OCI-LY7 (cell line): ENCODE measurements around the gene PHGDH. TPM values are rescaled to one million over a fixed set of nuclear protein-coding genes. Genes with fewer than 3 reads are reported as not detected.
"Not testable (repeated sequence)": the region's sequence is repeated elsewhere in the genome, so short reads cannot be mapped to it uniquely, and the experiment has no call there.

ENCODE experiments used
- BruUV-seq: library from RNA; stranded (reverse); fragments of 400-500 nt; replicated peaks from 2 replicates; lab custom pipeline; 2021; lab: Mats Ljungman, UMichigan
- CTCF ChIA-PET: fragments of 300-600 bp; sonication (Branson Sonifier 250); formaldehyde crosslinking; loops from one replicate; lab custom pipeline; 2022; ENCODE audit warnings: antibody characterized with exemption; ENCODE audit not compliant: unreplicated experiment; lab: Charles Lee
- POLR2A ChIA-PET: fragments of 300-600 bp; sonication (Branson Sonifier 250); formaldehyde crosslinking; loops from one replicate; lab custom pipeline; 2022; ENCODE audit warnings: antibody characterized with exemption; lab: Charles Lee
- DNase-seq: peaks from one replicate; pipeline ENCODE4 v3.0.0-alpha.2; 2015; ENCODE audit warnings: low spot score
- H2AFZ ChIP-seq: fragments of 200-600 bp; sonication (generic), shearing (Covaris generic); 2 replicates; pipeline ENCODE4 v1.6.1; 2014; ENCODE audit warnings: mild to moderate bottlenecking, antibody characterized with exemption, low read length, moderate library complexity
- H3K27ac ChIP-seq: fragments of 200-600 bp; sonication (generic); 2 replicates; pipeline ENCODE4 v1.5.1; 2014; ENCODE audit warnings: mixed run types, low read depth, mild to moderate bottlenecking, moderate library complexity, low read length, inconsistent platforms; ENCODE audit not compliant: poor library complexity, severe bottlenecking
- H3K36me3 ChIP-seq: fragments of 200-600 bp; sonication (generic); 2 replicates; pipeline ENCODE4 v1.6.1; 2014; ENCODE audit warnings: mild to moderate bottlenecking, antibody characterized with exemption, low read length, moderate library complexity, mixed read lengths; ENCODE audit not compliant: insufficient read depth
- H3K4me1 ChIP-seq: fragments of 200-600 bp; sonication (generic); 2 replicates; pipeline ENCODE4 v1.5.1; 2014; ENCODE audit warnings: mild to moderate bottlenecking, low read length; ENCODE audit not compliant: insufficient read depth, poor library complexity, severe bottlenecking
- H3K4me2 ChIP-seq: fragments of 200-600 bp; sonication (generic); 2 replicates; pipeline ENCODE4 v1.6.1; 2014; ENCODE audit warnings: mild to moderate bottlenecking, low read length
- H3K4me3 ChIP-seq: fragments of 200-600 bp; sonication (generic); 2 replicates; pipeline ENCODE4 v1.5.1; 2014; ENCODE audit warnings: mild to moderate bottlenecking, low read depth, low read length; ENCODE audit not compliant: poor library complexity, severe bottlenecking
- H3K79me2 ChIP-seq: fragments of 200-600 bp; sonication (generic); 2 replicates; pipeline ENCODE4 v1.6.1; 2016; ENCODE audit warnings: low read depth, mild to moderate bottlenecking, low read length, moderate library complexity, mixed read lengths; ENCODE audit not compliant: insufficient read depth
- H3K9me2 ChIP-seq: fragments of 200-600 bp; sonication (generic); 2 replicates; pipeline ENCODE4 v1.6.1; 2016; ENCODE audit warnings: mild to moderate bottlenecking, low read length, mixed read lengths; ENCODE audit not compliant: insufficient read depth
- H3K9me3 ChIP-seq: fragments of 200-600 bp; sonication (generic); 2 replicates; pipeline ENCODE4 v1.6.1; 2014; ENCODE audit warnings: mild to moderate bottlenecking, mixed run types, low read length, mixed read lengths
- H4K20me1 ChIP-seq: fragments of 200-600 bp; sonication (generic); 2 replicates; pipeline ENCODE4 v1.6.1; 2014; ENCODE audit warnings: mild to moderate bottlenecking, antibody characterized with exemption, low read length, moderate library complexity, mixed read lengths; ENCODE audit not compliant: insufficient read depth
- CTCF ChIP-seq: fragments of 200-600 bp; sonication (generic); conservative IDR thresholded peaks from 2 replicates; pipeline ENCODE4 v1.5.1; 2014; ENCODE audit warnings: mild to moderate bottlenecking, antibody characterized with exemption, low read length, moderate library complexity, mixed read lengths
- EZH2phosphoT487 ChIP-seq: fragments of 200-600 bp; sonication (generic); IDR thresholded peaks from 2 replicates; pipeline ENCODE4 v1.6.1; 2018; ENCODE audit warnings: low read depth, borderline replicate concordance, mild to moderate bottlenecking, mixed run types, antibody characterized with exemption, low read length, moderate library complexity, mixed read lengths
- intact Hi-C: fragments of 100-400 bp; cut with micrococcal nuclease; formaldehyde crosslinking; loops from one replicate; pipeline ENCODE4 v1.10.0; 2022; ENCODE audit not compliant: unreplicated experiment
- total RNA-seq, 2 experiments: library from RNA; depleted of rRNA in 1 of 2; stranded (reverse); fragments of >200 nt in 1 of 2; shearing (Covaris generic) in 1 of 2; gene quantifications; 2 replicates each; pipeline ENCODE4 v1.2.3, GENCODE V29; 2014 to 2022

The PHGDH gene
- total RNA-seq, 2 experiments from 2014 or later = 287 to 451 TPM

- no peak for DNase-seq
- ChIA-PET CTCF (no interaction called here), POLR2A (no interaction called here)
- Histone ChIP-seq H4K20me1 (no peaks in the 10 kb centered on the region), H3K4me1 (no peaks in the 10 kb centered on the region), H3K9me3 (no peaks in the 10 kb centered on the region), H2AFZ (no peak overlapping the region), H3K9me2 (no peaks in the 10 kb centered on the region), H3K4me3 (no peak overlapping the region), H3K4me2 (no peak overlapping the region), H3K27ac (no peak overlapping the region), H3K36me3 (no peaks in the 10 kb centered on the region), H3K79me2 (no peaks in the 10 kb centered on the region)
- no TSS peak for BruUV-seq
- intact Hi-C loops = no loop called here
- no peak for TF ChIP-seq CTCF
- no peak for TF ChIP-seq EZH2phosphoT487
Observed at GRCh38 chr1:119689511-119689910, 22.2 kb upstream of the PHGDH start.

GRCh38 chr1:119696863-119697262 lies 14.9 kb upstream of the PHGDH start:
- H3K9me3 ChIP-seq, H3K4me3 ChIP-seq, POLR2A ChIA-PET, H3K4me2 ChIP-seq, H3K4me1 ChIP-seq, H3K9me2 ChIP-seq, intact Hi-C loops, DNase-seq, H4K20me1 ChIP-seq, H2AFZ ChIP-seq, H3K79me2 ChIP-seq, H3K36me3 ChIP-seq, BruUV-seq, CTCF ChIA-PET, H3K27ac ChIP-seq: not testable (repeated sequence)

- intact Hi-C loops = no loop called here
- Histone ChIP-seq H3K9me3 (0 out of 2 replicates have a peak, but pooled peaks cover 5% of the 10 kb centered on the region), H3K4me3 (no peak overlapping the region), H3K27ac (no peak overlapping the region), H4K20me1 (no peaks in the 10 kb centered on the region), H3K36me3 (no peaks in the 10 kb centered on the region), H3K4me2 (no peak overlapping the region), H2AFZ (no peak overlapping the region), H3K4me1 (no peaks in the 10 kb centered on the region), H3K9me2 (no peaks in the 10 kb centered on the region), H3K79me2 (no peaks in the 10 kb centered on the region)
- no peak for DNase-seq
- BruUV-seq = no TSS peak
- ChIA-PET POLR2A (no interaction called here), CTCF (no interaction called here)
- TF ChIP-seq CTCF = no peak
- TF ChIP-seq EZH2phosphoT487 = no peak
Observed at GRCh38 chr1:119697598-119697997, 14.1 kb upstream of the PHGDH start.
